Activated naive CD4-positive, alpha-beta T cell treated with anti-CD3 and anti-CD28 coated beads, Interleukin-2, amount 50 U/mL, for 72 hours (primary cell): ENCODE data around the gene FIBP. TPM values are rescaled to one million over a fixed set of nuclear protein-coding genes. Genes with fewer than 3 reads are reported as not detected.

Experiments
- ATAC-seq, 2 donors: fragments of 150-1000 bp; cut with Tn5 transposase; 2 replicates each; pipeline ENCODE4 v1.10.0; 2021; ENCODE audit warnings: mild to moderate bottlenecking in 2 of 2, moderate library complexity in 2 of 2
- DNase-seq, 2 donors: peaks; one replicate each; pipeline ENCODE4 v3.0.0; 2021 to 2022; ENCODE audit warnings: low spot score in 2 of 2
- H3K27ac Mint-ChIP-seq, 2 donors: one replicate each; pipeline ENCODE4 v1.8.0; 2022; ENCODE audit warnings: mild to moderate bottlenecking in 2 of 2, mixed read lengths in 2 of 2
- H3K36me3 Mint-ChIP-seq, 2 donors: one replicate each; pipeline ENCODE4 v1.8.0; 2022; ENCODE audit warnings: mixed read lengths in 2 of 2
- H3K9me3 Mint-ChIP-seq, 2 donors: one replicate each; pipeline ENCODE4 v1.8.0; 2022; ENCODE audit warnings: mixed read lengths in 2 of 2
- total RNA-seq, 2 donors: library from RNA; stranded (reverse); gene quantifications; one replicate each; pipeline ENCODE4 v1.2.3, GENCODE V29; 2022

The FIBP gene
- total RNA-seq, 2 donors from 2014 or later, result 69.4 to 101 TPM

DNA sequence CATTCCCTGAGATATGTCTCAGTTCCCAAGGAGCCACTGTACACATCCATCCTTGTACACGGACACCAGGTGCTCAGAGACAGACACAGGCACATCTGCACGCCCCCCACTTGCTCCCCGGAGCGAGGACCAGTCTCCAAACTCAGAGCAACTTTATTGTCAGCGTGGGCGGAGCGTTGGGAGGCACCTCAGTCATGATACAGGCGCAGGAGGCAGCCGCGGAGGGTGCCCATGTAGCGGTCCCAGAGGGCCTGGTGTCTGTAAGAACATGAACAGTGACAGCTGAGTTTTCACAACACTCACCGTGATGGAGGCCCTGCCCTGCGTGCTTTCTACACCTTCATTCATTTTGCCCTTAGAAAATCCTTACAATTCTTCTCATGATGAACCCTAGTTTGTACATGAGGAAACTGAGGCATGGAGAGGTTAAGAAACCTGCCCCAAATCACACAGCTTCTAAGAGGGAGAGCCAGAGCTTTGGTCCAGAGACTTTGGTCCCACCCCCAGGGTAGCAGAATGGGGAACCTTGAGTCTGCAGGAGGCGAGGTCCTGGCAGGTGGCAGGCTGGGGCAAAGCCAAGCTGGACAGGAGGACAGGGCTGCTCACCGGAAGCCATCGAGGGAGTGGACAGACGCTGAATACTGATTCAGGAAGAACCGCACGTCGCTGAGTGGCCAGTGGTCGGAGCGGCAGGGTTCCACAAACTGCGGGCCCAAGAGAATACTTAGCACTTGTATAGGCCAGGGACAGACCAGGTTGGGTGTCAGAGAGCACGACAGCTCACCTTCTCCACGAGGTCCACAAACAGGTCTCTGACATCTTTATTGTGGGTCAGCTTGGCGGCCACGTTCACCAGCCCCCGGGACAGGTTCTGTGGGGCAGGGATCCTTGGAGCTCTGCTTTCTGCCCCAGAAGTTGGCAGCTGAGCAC, 4.2 kb downstream of the FIBP start:
- peak overlapping the region; percentile 0 to 90 for H3K27ac Mint-ChIP-seq
- no peak for ATAC-seq
- H3K36me3 Mint-ChIP-seq, result peaks cover 12 to 15% of the 10 kb centered on the region in 2 donors
- DNase-seq, result no peak
- H3K9me3 Mint-ChIP-seq, result no peaks in the 10 kb centered on the region

DNA sequence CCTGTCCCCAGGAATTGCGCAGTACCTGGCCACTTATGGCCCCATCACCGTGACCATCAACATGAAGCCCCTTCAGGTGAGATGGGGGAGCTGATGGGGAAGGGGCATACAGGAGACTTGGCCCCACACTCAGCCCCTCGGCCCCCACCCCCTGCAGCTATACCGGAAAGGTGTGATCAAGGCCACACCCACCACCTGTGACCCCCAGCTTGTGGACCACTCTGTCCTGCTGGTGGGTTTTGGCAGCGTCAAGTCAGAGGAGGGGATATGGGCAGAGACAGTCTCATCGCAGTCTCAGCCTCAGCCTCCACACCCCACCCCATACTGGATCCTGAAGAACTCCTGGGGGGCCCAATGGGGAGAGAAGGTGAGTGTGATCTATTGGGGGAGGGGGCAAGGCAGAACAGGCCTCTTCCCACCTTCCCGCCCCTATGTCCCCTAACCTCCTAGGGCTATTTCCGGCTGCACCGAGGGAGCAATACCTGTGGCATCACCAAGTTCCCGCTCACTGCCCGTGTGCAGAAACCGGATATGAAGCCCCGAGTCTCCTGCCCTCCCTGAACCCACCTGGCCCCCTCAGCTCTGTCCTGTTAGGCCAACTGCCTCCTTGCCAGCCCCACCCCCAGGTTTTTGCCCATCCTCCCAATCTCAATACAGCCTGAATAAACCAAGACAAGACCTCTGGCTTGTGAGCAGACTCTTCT, 5.1 kb downstream of the FIBP start:
- no peaks in the 10 kb centered on the region for H3K9me3 Mint-ChIP-seq
- DNase-seq, result no peak
- H3K36me3 Mint-ChIP-seq, result peaks cover 9 to 15% of the 10 kb centered on the region in 2 donors
- ATAC-seq, result no peak
- H3K27ac Mint-ChIP-seq, result no peak overlapping the region

DNA sequence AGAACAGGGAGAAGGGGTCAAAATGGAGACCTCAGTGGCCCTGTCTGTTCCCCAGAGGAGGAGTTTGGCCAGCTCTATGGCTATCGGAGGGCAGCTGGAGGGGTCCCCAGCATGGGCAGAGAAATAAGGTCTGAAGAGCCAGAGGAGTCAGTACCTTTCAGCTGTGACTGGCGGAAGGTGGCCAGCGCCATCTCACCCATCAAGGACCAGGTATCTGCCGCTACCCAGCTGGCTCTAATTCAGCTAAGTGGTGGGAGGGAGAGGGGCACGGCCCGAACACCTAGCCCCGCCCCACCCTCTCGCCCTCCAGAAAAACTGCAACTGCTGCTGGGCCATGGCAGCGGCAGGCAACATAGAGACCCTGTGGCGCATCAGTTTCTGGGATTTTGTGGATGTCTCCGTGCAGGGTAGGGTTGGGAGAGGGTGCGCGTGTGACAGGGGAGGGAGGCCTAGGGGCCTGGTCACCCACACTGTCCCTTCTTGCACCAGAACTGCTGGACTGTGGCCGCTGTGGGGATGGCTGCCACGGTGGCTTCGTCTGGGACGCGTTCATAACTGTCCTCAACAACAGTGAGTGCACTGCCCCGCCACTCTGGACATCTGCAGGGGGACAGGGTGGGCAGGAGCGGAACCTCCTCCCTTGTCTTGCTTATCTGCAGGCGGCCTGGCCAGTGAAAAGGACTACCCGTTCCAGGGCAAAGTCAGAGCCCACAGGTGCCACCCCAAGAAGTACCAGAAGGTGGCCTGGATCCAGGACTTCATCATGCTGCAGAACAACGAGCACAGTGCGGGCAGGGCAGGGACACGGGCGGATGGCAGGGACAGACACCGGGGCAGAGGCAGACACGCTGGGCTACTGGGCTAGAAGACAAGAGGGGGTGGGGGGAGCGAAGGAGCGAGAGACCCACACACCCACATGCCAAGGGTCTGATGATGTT, 5.9 kb downstream of the FIBP start:
- ATAC-seq (no peak), DNase-seq (no peak)
- Mint-ChIP-seq H3K9me3 (no peaks in the 10 kb centered on the region), H3K27ac (no peak overlapping the region), H3K36me3 (peaks cover 6 to 15% of the 10 kb centered on the region in 2 donors)

DNA sequence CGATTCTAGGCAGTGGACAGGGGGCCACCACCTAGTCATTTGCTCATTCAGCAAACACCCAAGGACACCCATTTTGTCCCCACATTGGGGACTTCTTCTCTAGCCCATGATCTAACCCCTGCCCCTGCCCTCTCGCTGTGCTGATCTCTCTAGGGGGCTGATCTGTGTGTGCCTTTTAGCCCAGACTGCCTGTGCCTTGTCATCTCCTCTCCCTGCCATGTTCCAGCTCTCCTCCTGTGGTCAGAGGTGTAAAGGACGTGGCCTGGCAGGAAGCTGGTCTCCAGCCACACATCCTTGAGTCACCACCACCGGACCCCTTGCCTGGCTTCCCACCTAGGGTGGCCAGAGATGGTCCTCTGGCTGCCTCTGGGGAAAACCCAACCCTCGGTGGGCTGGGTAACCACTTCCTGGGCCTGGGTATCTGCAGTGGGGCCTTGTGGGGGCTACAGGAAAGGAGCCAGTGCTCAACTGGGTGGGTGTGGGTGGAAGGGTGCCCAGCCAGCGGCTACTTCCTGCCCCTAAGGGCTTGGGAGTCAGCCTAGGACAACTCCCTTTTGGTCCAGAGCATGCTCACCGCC, 7.3 kb downstream of the FIBP start:
- H3K9me3 Mint-ChIP-seq, result no peaks in the 10 kb centered on the region
- ATAC-seq, result peak in 1 of 2 donors; percentile 73
- peak in 1 of 2 donors; percentile 78 for DNase-seq
- peak overlapping the region; percentile 36 to 84 for H3K27ac Mint-ChIP-seq
- peaks cover 6 to 8% of the 10 kb centered on the region in 2 donors for H3K36me3 Mint-ChIP-seq

DNA sequence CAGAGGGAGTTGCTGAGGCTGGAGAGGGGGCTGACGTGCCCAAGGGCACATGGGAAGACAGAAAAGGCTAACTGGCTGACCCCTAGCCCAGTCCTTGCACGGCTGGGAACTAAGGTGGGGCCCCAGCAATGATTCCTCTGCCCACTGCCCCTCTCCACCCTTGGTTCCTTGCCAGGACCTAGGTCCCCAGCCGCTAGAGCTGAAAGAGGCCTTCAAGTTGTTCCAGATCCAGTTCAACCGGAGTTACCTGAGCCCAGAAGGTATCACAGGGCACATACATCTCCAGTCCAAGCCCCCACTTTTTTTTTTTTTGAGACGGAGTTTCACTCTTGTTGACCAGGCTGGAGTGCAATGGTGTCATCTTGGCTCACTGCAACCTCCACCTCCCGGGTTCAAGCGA, 8.2 kb downstream of the FIBP start:
- no peak for DNase-seq
- Mint-ChIP-seq H3K9me3 (no peaks in the 10 kb centered on the region), H3K36me3 (peaks cover 6 to 8% of the 10 kb centered on the region in 2 donors), H3K27ac (peak overlapping the region in 1 of 2 donors; percentile 84)
- ATAC-seq, result no peak

DNA sequence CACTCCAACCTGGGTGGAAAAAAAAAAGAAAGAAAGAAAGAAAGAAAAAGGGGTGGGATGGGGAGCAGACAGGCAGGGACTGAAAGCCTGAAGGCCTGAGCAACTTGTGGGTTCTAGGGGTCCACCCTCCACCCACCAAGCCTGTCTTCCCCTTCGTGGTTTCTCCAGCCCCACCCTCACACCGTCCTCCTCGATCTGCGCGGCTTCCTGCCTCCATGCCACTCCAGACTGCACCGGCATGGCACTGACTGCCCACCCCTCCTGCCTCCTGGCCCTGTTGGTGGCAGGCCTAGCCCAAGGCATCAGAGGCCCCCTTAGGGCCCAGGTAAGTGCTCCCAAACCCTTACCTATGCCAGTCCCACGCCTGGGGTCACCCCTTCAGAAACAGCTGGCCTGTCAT, 8.7 kb downstream of the FIBP start, which contains the start of gene CTSW:
CTSW (plus strand) TSS at position 221 of the 400 bp plus-strand sequence; CDS start at position 239, 18 bp downstream.
- no peaks in the 10 kb centered on the region for H3K9me3 Mint-ChIP-seq
- ATAC-seq (peak in 1 of 2 donors; percentile 19), DNase-seq (no peak)
- H3K36me3 Mint-ChIP-seq, result peaks cover 4 to 7% of the 10 kb centered on the region in 2 donors
- H3K27ac Mint-ChIP-seq, result peak within 1 kb of the TSS; percentile 60 to 84

DNA sequence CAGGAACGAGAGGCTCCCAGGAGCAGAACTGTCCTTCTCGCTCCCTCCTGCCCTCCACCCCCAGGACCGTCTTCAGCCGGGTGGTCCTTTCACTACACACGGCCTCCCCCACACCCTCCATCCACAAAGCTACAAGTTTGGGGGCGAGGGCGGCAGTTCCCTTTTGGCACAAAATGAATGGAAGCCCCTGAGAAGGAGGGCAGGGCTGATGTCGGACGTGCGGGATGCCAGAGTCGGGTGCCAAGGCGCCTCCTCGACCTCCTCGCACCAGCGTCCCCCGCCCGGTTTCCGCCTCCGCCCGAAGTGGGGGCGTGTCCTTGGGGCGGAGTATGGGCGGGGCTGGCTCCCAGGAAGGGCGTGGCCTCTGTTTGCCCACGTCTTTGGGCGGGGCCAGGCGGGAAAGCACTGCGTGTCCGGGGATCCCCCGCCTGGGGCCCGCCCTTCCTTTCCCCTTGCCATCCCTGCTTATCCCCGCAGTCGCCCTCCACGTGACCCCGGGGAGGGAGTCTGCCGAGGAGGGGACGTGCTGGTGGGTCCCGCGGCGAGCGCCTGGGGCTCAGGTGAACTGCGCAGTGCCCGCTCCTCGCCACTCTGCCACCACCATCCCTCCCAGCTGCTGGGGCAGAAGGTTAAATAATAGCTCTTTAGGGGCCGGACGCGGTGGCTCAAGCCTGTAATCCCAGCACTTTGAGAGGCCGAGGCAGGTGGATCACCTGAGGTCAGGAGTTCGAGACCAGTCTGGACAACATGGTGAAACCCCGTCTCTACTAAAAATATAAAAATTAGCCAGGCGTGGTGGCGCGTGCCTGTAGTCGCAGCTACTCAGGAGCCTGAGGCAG, 14.7 kb downstream of the FIBP start:
- H3K27ac Mint-ChIP-seq, result peak overlapping the region; percentile 85 to 95
- ATAC-seq (peak; percentile 90 to 94), DNase-seq (peak; percentile 97 to 100)
- peaks cover 0 to 5% of the 10 kb centered on the region in 2 donors for H3K36me3 Mint-ChIP-seq
- no peaks in the 10 kb centered on the region for H3K9me3 Mint-ChIP-seq

DNA sequence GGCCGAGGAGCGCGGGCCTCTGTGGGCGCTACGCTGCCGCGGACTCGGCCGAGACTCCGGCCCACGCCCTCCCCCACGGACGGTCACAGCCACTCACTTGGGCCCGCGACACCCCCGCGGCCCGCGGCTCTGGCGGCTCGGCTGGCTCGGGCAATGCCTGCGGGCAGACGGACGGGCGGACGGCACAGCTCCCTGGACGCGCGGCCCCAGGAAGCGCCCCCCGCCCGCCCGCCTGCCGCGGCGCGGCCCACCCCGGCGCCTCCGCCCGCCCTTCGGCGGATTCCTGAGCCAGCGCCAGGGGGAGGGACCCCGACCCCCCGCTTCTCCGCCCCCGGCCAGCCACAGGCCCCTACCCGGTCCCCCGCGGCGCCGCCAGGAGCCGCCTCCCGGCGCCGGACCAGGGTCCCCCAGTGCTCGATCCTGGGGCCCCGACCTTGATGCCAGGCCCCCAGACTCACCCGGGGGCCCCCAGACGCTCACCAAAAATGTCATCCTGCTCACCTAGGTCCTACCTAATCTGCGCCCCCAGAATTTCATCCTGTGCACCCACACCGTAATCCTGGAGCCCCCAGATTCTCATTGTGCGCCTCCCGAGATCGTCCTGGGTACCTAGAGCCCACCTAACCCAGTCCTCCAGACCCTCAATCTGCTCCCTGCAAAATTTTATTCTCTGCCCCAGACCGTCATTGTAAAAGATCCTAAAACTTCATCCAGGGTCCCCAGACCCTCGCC, 15.5 kb downstream of the FIBP start, which contains the start of gene EFEMP2:
EFEMP2 (minus strand) TSS at position 215 of the 732 bp plus-strand sequence. CDS start 446 bp downstream, outside the sequence.
- DNase-seq (no peak), ATAC-seq (peak in 1 of 2 donors; percentile 1)
- Mint-ChIP-seq H3K9me3 (no peaks in the 10 kb centered on the region), H3K36me3 (peaks cover 0 to 5% of the 10 kb centered on the region in 2 donors), H3K27ac (peak within 1 kb of the TSS; percentile 85 to 95)

DNA sequence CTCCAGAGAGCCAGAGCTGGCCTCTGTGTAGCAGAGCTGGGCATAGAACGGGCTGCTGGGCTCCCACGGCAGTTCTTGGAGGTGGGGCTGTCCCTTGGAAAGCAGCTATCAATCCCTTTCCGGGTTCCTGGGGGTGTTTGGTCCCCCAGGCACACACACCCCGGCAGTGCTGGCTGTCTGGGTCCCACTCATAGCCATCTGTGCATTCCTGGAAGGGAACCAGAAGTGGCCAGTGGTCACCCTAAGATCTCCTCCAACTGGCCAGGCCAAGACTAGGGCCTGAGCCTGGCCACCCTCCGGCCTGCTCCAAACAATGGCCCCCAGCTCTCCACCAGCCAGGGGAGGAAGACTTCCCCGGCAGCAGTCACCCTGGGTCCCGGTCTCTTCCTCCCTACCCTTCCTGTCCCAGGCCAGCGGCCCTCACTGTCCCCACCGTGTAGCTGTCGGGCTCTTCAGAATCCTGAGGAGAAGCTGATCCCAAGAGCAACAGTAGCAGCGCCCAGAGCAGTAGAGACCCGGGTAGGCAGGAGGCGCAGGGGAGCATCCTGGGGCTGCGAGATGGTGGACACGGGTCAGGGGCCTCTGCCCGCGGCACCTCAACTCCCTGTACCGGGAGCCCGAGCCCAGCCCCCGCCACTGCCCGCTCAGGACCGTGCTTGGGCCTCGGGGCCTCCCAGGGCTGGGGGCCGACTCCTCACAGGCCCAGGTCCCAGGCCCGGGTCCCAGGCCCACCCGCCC, 16.3 kb downstream of the FIBP start:
- no peak for ATAC-seq
- H3K36me3 Mint-ChIP-seq, result peaks cover 0 to 12% of the 10 kb centered on the region in 2 donors

DNA sequence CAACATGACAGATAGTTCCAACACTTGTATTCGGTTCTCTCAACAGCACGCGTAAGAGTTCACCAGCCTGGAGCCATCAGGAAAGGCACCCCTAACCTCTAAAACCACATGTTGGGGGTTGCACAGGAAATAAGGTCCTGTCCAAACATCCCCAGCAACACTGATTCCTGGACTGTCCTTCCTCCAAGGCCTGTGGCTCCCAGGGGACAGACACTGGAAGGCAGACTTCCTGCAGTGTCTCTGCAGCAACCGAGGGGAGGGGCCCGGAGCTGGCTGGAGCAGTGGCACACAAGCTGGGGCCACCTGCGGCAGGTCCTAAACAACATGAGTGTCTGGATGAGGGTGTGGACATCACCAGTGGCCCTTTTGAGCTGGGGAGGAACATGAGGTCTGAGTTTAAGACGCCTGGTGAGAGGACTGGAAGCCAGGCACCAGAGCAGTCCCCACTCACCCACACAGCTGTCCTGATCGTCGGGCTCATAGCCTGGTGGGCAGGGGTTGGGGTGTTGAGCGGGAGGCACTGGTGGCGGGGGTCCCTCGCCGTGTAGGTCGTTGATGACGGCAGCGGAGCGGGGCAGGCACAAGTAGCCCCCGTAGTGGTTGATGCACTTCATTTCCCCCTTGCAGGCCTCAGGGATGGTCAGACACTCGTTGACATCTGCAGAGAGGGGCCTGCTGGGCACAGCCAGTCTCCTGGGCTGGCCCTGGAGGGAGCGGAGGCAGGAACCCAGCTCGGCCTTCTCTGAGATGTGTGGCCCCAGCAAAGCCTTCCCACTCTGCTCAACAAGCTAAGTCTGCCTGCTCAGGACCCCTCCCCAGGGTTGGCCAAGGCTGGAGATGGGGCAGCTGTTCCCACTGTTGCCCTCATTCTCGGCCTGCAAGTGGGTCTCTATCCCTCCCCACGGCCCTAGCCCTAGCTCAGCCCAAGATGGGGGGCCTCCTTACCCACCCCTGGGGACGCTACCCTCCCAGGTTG, 17.3 kb downstream of the FIBP start:
- no peaks in the 10 kb centered on the region for H3K9me3 Mint-ChIP-seq
- ATAC-seq, result no peak
- peaks cover 0 to 12% of the 10 kb centered on the region in 2 donors for H3K36me3 Mint-ChIP-seq
- H3K27ac Mint-ChIP-seq, result peak overlapping the region in 1 of 2 donors; percentile 82
- no peak for DNase-seq

More for the DNA sequence above, 16.3 kb downstream of the FIBP start:
- Mint-ChIP-seq H3K27ac (peak overlapping the region in 1 of 2 donors; percentile 82), H3K9me3 (no peaks in the 10 kb centered on the region)
- no peak for DNase-seq

DNA sequence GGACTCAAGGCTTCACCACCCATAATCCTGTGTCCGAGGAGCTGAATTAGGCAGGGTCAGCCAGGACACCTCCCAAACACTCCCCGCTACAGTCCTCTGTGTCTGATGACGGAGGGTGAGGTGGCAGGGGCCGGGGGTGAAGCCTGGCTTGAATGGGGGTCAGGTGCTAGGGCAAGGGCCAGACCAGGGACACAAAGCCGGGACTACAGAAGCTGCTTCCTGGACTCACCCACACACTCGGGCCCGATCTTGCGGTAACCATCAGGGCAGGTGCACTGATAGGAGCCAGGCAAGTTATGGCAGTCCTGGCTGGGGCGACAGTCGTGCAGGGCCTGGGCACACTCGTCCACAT, 18.0 kb downstream of the FIBP start:
- Mint-ChIP-seq H3K27ac (peak overlapping the region in 1 of 2 donors; percentile 82), H3K9me3 (no peaks in the 10 kb centered on the region), H3K36me3 (peaks cover 0 to 12% of the 10 kb centered on the region in 2 donors)
- no peak for ATAC-seq
- no peak for DNase-seq

DNA sequence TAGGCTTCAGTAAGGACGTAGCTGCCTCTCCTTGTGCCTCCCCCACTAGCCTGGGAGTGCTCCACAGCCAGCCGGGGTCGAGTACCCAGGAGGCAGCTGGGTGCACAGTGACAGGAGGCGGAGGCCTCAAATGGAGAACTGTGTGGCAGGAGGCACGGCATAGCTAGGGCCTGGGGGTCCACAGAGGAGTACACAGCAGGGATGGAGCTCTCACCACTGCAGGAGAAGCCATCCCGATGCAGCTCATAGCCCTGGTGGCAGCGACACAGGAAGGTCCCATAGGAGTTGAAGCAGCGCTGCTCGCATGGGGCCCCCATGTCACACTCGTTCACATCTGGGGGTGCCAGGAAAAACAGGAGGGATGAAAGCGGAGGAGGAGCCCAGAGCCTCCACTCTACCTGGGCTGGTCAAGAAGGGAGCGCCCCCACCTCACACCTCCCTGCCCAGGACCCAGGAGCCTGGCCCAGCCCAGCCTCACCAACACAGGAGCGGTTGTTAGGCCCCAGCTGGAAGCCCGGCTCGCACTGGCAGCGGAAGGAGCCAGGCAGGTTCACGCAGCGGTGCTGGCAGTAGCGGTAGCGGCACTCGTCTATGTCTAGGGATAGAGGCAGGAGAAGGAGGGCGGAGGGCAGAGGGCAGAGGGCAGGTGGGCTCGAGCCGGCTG, 18.5 kb downstream of the FIBP start:
- ATAC-seq (no peak), DNase-seq (no peak)
- peak overlapping the region in 1 of 2 donors; percentile 82 for H3K27ac Mint-ChIP-seq
- no peaks in the 10 kb centered on the region for H3K9me3 Mint-ChIP-seq
- H3K36me3 Mint-ChIP-seq, result peaks cover 0 to 12% of the 10 kb centered on the region in 2 donors
